Fibroblast of skin of back (primary cell): ENCODE measurements around the gene TDRD9.

Source experiments
- DNase-seq: peaks from one replicate; pipeline ENCODE4 v3.0.0-alpha.2; 2013

Gene TDRD9

GRCh38 chr14:104025534-104025933 is 97.3 kb downstream of the TDRD9 start:
- DNase-seq: no peak

GRCh38 chr14:104026024-104026423 is 97.8 kb downstream of the TDRD9 start:
- no peak for DNase-seq

DNA sequence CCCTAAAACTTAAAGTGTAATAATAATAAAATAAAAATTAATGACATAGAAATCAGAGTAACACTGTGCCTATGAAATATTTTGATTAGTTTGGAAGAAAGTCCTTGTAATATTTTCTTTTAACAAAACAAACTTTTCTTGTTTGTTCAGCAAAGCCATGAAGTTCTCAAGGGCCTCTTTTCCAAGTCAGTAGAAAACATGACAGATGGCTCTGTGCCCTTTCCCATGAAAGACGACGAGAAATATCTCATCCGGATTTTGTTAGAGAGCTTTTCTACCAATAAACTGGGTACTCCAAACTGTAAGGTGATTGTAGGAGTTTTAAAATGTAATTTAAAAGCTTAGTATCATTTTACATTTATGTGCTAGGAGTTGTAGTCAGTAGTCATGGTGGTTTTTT is 102.7 kb downstream of the TDRD9 start:
- DNase-seq: no peak

DNA sequence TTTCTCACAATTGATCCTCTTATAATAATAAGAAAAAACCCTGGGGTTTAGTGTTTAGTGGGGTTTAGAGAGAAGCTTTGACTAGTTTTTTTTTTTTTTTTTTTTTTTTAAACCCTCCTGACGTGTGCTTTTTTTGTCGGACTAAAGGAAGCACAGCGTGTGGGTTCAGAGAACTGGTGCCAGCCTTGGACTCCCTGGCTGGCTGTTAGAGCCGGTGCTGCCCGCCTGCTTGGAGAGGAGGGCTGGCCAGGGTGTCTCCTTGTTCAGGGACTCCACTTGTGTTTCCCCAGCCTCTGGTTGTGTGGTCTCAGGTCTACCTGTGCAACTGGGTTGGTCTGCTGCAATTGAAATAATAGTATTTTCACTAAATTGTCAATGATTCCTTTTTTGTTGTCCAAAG is 103.1 kb downstream of the TDRD9 start:
- no peak for DNase-seq

DNA sequence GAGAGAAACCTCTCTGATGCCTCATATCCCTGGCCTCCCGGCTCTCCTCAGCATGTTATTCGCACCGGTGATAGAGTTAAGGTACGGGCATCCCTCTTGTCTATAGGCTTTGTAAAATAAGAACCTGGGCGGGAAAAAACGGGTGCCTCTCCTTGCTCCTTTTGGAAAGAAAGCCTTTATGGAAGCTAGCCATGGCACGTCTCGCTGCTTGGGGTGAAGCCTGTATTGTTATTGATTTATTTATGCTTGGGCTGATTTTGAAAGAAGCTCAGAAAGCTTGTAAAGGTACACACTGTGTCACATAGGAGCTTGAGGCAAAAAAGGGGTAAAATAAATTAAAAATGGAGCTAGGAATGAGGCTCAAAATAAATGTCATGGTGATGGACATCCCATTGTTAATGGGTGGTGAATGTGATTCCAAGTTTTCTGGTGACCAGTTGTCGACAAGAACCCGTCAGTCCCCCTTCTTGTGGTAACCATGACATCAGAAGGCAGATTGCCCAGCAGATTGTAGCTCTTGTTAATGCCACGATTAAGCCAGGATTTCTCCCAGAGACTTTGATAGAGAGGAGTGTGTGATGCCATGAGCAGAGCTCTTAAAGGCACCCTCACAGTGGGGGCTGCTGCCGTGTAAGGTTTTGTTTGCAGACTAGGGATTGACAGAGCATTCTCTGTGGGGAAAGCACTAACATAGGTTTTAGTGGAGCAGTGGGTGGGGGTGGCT is 106.9 kb downstream of the TDRD9 start:
- no peak for DNase-seq

DNA sequence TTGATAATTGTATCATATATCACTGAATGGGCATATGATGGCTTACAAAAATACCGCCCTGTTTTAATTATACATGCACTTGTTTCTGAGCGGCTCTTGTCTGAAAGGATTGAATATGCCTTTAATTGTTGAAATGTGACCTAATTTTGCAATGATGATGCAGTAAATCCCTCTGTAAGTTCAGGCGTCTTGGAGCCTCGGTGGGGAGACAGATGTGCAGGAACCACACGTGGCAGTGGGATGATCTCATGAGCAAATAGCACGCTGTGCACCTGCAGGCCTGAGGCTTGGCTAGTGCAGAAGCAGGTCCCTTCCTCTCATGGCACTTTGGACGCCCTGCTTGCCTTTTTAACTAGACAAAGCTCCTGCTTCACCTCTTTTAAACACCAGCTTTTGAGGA is 108.0 kb downstream of the TDRD9 start:
- DNase-seq: no peak

- DNase-seq: no peak
Observed at GRCh38 chr14:104037074-104037473, 108.8 kb downstream of the TDRD9 start.

DNA sequence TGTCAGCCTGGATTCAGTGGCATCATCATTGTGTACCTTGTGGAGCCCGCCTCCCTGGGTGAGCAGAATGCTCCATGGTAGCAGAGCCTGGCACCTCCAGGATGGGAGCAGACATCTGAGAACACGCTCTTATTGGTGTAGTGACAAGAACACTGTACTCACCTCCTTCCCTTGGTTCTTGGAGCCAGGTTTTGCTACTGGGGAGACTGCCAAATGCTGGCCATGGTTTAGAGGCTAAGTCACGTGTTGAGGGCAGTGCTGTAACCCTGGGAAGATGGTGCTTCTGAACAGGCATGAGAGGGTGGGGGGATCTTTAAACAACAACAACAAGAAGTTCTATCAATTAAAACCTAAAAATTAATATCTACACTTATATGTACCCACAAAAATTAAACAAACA is 109.6 kb downstream of the TDRD9 start:
- DNase-seq: no peak

- no peak for DNase-seq
Observed at GRCh38 chr14:104039214-104039613, 111.0 kb downstream of the TDRD9 start.

GRCh38 chr14:104040539-104040938 is 112.3 kb downstream of the TDRD9 start:
- DNase-seq: no peak

DNA sequence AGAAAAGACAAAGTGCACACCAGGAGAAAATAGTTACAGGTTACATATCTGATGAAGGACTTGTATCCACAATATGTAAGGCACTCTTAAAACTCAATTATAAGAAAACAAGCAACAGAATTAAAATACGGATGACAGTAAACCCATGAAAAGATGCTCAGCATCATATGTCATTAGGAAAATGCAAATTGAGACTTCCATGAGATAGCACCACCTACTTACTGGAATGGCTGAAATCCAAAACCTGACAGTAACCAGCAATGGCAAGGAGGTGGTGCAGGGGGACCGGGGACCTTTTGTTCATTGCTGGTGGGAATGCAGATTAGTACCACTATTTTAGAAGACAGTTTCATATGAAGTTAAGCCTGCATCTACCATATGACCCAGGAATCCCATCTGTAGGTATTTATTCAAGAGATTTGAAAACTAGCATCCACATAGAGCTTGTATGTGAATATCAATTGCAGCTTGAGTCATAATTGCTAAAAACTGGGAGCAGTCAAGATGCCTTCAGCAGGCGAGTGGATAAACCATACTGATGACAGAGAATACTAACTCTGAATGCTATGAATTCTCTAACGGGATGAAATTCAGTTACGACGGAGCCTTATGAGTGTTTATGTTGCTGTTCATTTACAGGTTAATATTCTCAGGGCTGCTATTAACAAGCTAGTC is 113.3 kb downstream of the TDRD9 start:
- no peak for DNase-seq

- no peak for DNase-seq
Observed at GRCh38 chr14:104044016-104044415, 115.8 kb downstream of the TDRD9 start.

- DNase-seq: no peak
Observed at GRCh38 chr14:104047761-104048160, 119.5 kb downstream of the TDRD9 start.

DNA sequence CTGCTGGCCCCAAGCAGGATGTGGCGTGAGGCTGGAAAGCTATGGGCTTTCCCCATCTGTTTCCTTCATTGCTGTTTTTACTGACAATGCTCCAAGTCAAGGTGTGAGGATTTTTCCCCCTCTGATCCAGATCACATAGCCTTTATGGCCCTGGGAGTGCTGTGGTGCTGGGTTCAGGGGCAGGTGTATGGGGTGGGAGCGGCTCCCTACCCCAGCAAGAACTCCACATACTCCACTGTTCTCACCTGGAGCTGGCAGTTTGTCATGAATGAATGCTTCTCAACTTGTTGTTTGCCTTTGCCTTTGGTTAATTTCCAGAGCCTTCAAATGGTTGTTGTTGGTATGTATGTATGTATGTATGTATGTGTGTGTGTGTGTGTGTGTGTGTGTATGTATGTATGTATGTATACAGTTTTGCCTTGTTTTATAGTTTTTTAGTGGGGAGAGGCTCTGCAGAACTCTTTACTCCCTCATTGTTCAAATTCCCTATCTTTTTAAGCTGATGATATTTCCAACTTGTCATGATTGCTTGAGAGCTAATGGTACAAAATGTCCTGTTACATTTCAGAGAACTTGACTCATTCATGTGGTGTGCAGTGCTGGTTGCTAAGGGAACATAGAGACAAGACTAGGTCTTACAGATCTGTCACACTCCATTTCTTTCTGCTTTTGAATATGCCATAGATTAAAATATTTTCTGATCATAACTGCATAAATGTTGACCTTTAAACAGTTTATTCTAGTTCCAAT is 120.7 kb downstream of the TDRD9 start:
- no peak for DNase-seq

- no peak for DNase-seq
Observed at GRCh38 chr14:104049576-104050240, 121.5 kb downstream of the TDRD9 start.

DNA sequence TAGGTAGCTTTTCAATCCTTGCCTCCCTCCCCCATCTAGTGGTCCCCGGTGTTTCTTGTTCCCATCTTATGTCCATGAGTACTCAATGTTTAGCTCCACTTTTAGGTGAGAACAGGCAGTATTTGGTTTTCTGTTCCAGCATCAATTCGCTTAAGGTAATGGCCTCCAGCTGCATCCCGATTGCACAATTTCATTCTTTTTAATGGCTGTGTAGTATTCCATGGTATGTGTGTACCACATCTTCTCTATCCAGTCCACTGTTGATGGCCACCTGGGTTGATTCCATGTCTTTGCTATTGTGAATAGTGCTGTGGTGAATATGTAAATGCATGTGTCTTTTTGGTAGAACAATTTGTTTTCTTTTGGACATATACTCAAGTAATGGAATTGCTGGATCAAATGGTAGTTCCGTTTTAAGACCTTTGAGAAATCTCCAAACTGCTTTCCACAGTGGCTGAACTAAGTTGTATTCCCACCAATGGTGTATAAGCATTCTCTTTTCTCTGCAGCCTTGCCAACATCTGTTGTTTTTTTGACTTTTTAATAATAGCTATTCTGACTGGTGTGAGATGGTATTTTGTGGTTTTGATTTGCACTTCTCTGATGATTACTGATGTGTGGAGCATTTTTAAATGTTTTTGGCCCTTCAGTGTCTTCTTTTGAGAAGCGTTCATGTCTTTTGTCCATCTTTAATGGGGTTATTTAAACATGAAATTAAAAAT is 123.0 kb downstream of the TDRD9 start:
- no peak for DNase-seq

- DNase-seq: no peak
Observed at GRCh38 chr14:104054222-104054905, 126.1 kb downstream of the TDRD9 start.

- no peak for DNase-seq
Observed at GRCh38 chr14:104062281-104062680, 134.0 kb downstream of the TDRD9 start.

- DNase-seq: no peak
Observed at GRCh38 chr14:104064003-104064402, 135.7 kb downstream of the TDRD9 start.

DNA sequence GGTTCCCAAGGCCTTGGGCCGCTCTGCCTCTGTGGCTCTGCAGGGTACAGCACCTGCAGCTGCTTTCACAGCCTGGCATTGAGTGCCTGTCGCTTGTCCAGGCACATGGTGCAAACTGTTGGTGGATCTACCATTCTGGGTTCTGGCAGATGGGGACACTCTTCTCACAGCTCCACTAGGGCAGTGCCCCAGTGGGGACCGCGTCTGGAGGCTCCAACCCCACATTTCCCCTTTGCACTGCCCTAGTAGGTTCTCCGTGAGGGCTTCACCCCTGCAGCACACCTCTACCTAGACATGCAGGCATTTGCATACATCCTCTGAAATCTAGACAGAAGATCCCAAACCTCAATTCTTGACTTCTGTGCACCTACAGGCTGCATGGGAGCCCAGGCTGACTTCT is 138.0 kb downstream of the TDRD9 start:
- DNase-seq: no peak

DNA sequence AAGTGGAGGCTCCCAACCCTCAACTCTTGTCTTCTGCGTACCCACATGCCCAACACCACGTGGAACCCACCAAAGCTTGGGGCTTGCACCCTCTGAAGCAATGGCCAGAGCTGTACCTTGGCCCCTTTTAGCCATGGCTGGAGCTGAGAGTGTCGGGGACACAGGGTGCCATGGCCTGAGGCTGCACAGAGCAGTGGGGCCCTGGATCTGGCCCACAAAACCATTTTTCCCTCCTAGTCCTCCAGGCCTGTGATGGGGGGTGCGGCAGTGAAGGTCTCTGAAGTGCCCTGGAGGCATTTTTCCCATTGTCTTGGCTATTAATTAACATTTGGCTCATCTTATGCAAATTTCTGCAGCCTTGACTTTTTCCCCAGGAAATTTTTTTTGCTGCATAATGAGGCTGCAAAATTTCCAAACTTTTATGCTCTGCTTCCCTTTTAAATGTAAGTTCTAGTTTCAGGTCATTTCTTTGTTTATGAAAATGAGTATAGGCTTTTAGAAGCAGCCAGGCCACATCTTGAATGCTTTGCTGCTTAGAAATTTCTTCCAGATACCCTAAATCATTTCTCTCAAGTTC is 138.6 kb downstream of the TDRD9 start:
- DNase-seq: no peak

DNA sequence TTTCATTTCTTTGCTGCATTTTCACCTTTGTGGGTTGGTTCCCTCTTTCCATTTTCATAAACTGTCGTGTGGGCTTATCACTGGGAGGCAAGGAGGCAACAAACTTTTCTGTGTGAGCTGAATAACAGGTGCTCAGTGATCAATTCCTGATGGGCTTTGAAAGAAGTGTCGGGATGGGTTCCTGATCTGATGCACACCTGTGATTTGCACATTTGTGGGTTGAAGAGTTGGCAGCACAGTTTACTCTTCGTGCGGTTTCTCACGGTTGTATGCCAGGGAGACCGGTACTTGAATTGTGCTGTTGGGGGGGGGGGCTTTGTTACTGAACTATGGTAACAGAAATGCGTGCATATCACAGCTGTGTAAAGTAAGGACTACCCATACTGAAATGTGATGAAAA is 141.3 kb downstream of the TDRD9 start:
- DNase-seq: no peak
